ENCODE results near the gene KIAA0513.

Gene KIAA0513

GRCh38 chr16:85092851-85093250 lies 65.3 kb downstream of the KIAA0513 start:
- no peak for DNase-seq

GRCh38 chr16:85093705-85094104 lies 66.1 kb downstream of the KIAA0513 start:
- DNase-seq: no peak

- no peak for DNase-seq
Observed at GRCh38 chr16:85094176-85094805, 66.7 kb downstream of the KIAA0513 start.

GRCh38 chr16:85094812-85095211 lies 67.2 kb downstream of the KIAA0513 start:
- no peak for DNase-seq

GRCh38 chr16:85096921-85097320 lies 69.3 kb downstream of the KIAA0513 start:
- DNase-seq: no peak

GRCh38 chr16:85098565-85098964 lies 71.0 kb downstream of the KIAA0513 start:
- no peak for DNase-seq

- no peak for DNase-seq
Observed at GRCh38 chr16:85100265-85100664, 72.7 kb downstream of the KIAA0513 start.

- DNase-seq: no peak
Observed at GRCh38 chr16:85101956-85102630, 74.5 kb downstream of the KIAA0513 start.

- DNase-seq: no peak
Observed at GRCh38 chr16:85103114-85104079, 75.8 kb downstream of the KIAA0513 start.

- no peak for DNase-seq
Observed at GRCh38 chr16:85104147-85104546, 76.6 kb downstream of the KIAA0513 start.

- DNase-seq: no peak
Observed at GRCh38 chr16:85104821-85105391, 77.3 kb downstream of the KIAA0513 start.

- no peak for DNase-seq
Observed at GRCh38 chr16:85105475-85105874, 77.9 kb downstream of the KIAA0513 start.

- no peak for DNase-seq
Observed at GRCh38 chr16:85107083-85107482, 79.5 kb downstream of the KIAA0513 start.

GRCh38 chr16:85107532-85107931 lies 79.9 kb downstream of the KIAA0513 start:
- no peak for DNase-seq

GRCh38 chr16:85110105-85110504 lies 82.5 kb downstream of the KIAA0513 start:
- DNase-seq: no peak

GRCh38 chr16:85111184-85111583 lies 83.6 kb downstream of the KIAA0513 start:
- no peak for DNase-seq

- no peak for DNase-seq
Observed at GRCh38 chr16:85112364-85112763, 84.8 kb downstream of the KIAA0513 start, which contains the start of gene CIBAR2. Gene CIBAR2 (minus strand): TSS chr16:85112472. CDS start chr16:85112352, 120 bp downstream.

GRCh38 chr16:85113168-85113733 lies 85.7 kb downstream of the KIAA0513 start:
- no peak for DNase-seq

GRCh38 chr16:85113913-85114312 lies 86.3 kb downstream of the KIAA0513 start:
- DNase-seq: no peak

GRCh38 chr16:85114909-85115567 lies 87.4 kb downstream of the KIAA0513 start:
- no peak for DNase-seq

GRCh38 chr16:85117418-85117817 lies 89.8 kb downstream of the KIAA0513 start:
- DNase-seq: no peak

- no peak for DNase-seq
Observed at GRCh38 chr16:85120006-85120340, 92.4 kb downstream of the KIAA0513 start.
